ENCODE results near the gene PADI6. TPM values are rescaled to one million over a fixed set of nuclear protein-coding genes. Genes with fewer than 3 reads are reported as not detected.

PADI6 gene
- total RNA-seq, 1 donor from 2014 or later = not detected

GRCh38 chr1:17351598-17352324 lies 20.2 kb upstream of the PADI6 start:
- no peak for DNase-seq
- intact Hi-C loops (cut with DNase I) = no loop called here
- ATAC-seq (ENCODE audit: poor library complexity) = no peak

GRCh38 chr1:17352419-17352909 lies 19.5 kb upstream of the PADI6 start:
- DNase-seq = no peak
- ATAC-seq (ENCODE audit: poor library complexity) = no peak
- intact Hi-C loops (cut with DNase I) = no loop called here

GRCh38 chr1:17355898-17356297 lies 16.1 kb upstream of the PADI6 start:
- ATAC-seq (ENCODE audit: poor library complexity) (no peak), DNase-seq (no peak)
- intact Hi-C loops (cut with DNase I) = no loop called here

GRCh38 chr1:17356387-17357026 lies 15.5 kb upstream of the PADI6 start:
- no peak for DNase-seq
- ATAC-seq (ENCODE audit: poor library complexity) = no peak
- intact Hi-C loops (cut with DNase I) = no loop called here

GRCh38 chr1:17358557-17358956 lies 13.4 kb upstream of the PADI6 start:
- DNase-seq = no peak
- intact Hi-C loops (cut with DNase I) = no loop called here
- ATAC-seq (ENCODE audit: poor library complexity) = no peak

GRCh38 chr1:17359031-17359430 lies 13.0 kb upstream of the PADI6 start:
- DNase-seq (no peak), ATAC-seq (ENCODE audit: poor library complexity) (no peak)
- intact Hi-C loops (cut with DNase I) = no loop called here

GRCh38 chr1:17359808-17360207 lies 12.2 kb upstream of the PADI6 start:
- intact Hi-C loops (cut with DNase I) = no loop called here
- DNase-seq (no peak), ATAC-seq (ENCODE audit: poor library complexity) (no peak)

GRCh38 chr1:17360272-17360956 lies 11.6 kb upstream of the PADI6 start:
- DNase-seq = no peak
- intact Hi-C loops (cut with DNase I) = no loop called here
- no peak for ATAC-seq (ENCODE audit: poor library complexity)

GRCh38 chr1:17361687-17362086 lies 10.3 kb upstream of the PADI6 start:
- intact Hi-C loops (cut with DNase I) = no loop called here
- DNase-seq (no peak), ATAC-seq (ENCODE audit: poor library complexity) (no peak)

- DNase-seq = no peak
- no peak for ATAC-seq (ENCODE audit: poor library complexity)
- intact Hi-C loops (cut with DNase I) = no loop called here
Measured at GRCh38 chr1:17363351-17363750, 8.6 kb upstream of the PADI6 start.

GRCh38 chr1:17363771-17364170 lies 8.2 kb upstream of the PADI6 start:
- ATAC-seq (ENCODE audit: poor library complexity) = no peak
- intact Hi-C loops (cut with DNase I) = no loop called here
- DNase-seq = no peak

GRCh38 chr1:17365293-17365692 lies 6.7 kb upstream of the PADI6 start:
- ATAC-seq (ENCODE audit: poor library complexity) = no peak
- no peak for DNase-seq
- intact Hi-C loops (cut with DNase I) = no loop called here

GRCh38 chr1:17369466-17369865 lies 2.5 kb upstream of the PADI6 start:
- ATAC-seq (ENCODE audit: poor library complexity) (no peak), DNase-seq (no peak)
- intact Hi-C loops (cut with DNase I) = no loop called here

GRCh38 chr1:17370618-17371017 lies 1.4 kb upstream of the PADI6 start:
- ATAC-seq (ENCODE audit: poor library complexity) = no peak
- no peak for DNase-seq
- intact Hi-C loops (cut with DNase I) = no loop called here

- DNase-seq (no peak), ATAC-seq (ENCODE audit: poor library complexity) (no peak)
- intact Hi-C loops (cut with DNase I) = no loop called here
Measured at GRCh38 chr1:17372955-17373354, 959 bp downstream of the PADI6 start.

GRCh38 chr1:17375651-17376050 lies 3.7 kb downstream of the PADI6 start:
- intact Hi-C loops (cut with DNase I) = no loop called here
- DNase-seq (no peak), ATAC-seq (ENCODE audit: poor library complexity) (no peak)

- intact Hi-C loops (cut with DNase I) = no loop called here
- DNase-seq = no peak
- no peak for ATAC-seq (ENCODE audit: poor library complexity)
Measured at GRCh38 chr1:17377325-17377953, 5.4 kb downstream of the PADI6 start.

- DNase-seq = no peak
- intact Hi-C loops (cut with DNase I) = no loop called here
- ATAC-seq (ENCODE audit: poor library complexity) = no peak
Measured at GRCh38 chr1:17381161-17381560, 9.2 kb downstream of the PADI6 start.

- intact Hi-C loops (cut with DNase I) = no loop called here
- no peak for DNase-seq
- no peak for ATAC-seq (ENCODE audit: poor library complexity)
Measured at GRCh38 chr1:17392199-17392740, 20.3 kb downstream of the PADI6 start.
